ENCODE measurements around the gene EIF5A. TPM values are rescaled to one million over a fixed set of nuclear protein-coding genes. Genes with fewer than 3 reads are reported as not detected.

The EIF5A gene
- total RNA-seq, 2 experiments from 2014 or later: 1,619 to 1,670 TPM

GRCh38 chr17:7336240-7337175, 29.1 kb downstream of the EIF5A start, which contains the start of gene ACAP1:
Gene ACAP1, plus strand, starts transcription at chr17:7336529. Its CDS starts 206 bp downstream, at chr17:7336735.
- POLR2A ChIA-PET: interaction anchor here (0.6 to 2.3 kb wide), 9 partner anchors 8 to 118 kb away, joined by 3 to 13 read pairs (median 3); partner anchors contain the start of genes ACADVL and DLG4
- CTCF ChIA-PET: interaction anchor here (0.8 to 3.6 kb wide), 15 partner anchors 8 to 802 kb away, joined by 3 to 21 read pairs (median 4); partner anchors contain the start of genes GPS2, SLC2A4 and TMEM102

- ChIA-PET CTCF (interaction anchor here (0.8 to 3.6 kb wide), 7 partner anchors 7 to 56 kb away, joined by 3 to 21 read pairs (median 5); partner anchors contain the start of genes NEURL4 and SLC2A4), POLR2A (interaction anchor here (2.0 to 2.3 kb wide), 2 partner anchors 11 to 13 kb away, joined by 13 read pairs; no protein-coding TSS in a partner anchor)
These were observed 30.2 kb downstream of the EIF5A start for GRCh38 chr17:7337600-7337999.

GRCh38 chr17:7340179-7340578, 32.8 kb downstream of the EIF5A start:
- CTCF ChIA-PET: no interaction called here
- POLR2A ChIA-PET: no interaction called here

- POLR2A ChIA-PET: interaction anchor here (0.5 to 1.3 kb wide), 2 partner anchors 12 to 181 kb away, joined by 3 read pairs; no protein-coding TSS in a partner anchor
- CTCF ChIA-PET: interaction anchor here (1.1 to 1.6 kb wide), 3 partner anchors 12 to 14 kb away, joined by 3 to 10 read pairs (median 3); no protein-coding TSS in a partner anchor
These were observed 34.4 kb downstream of the EIF5A start for GRCh38 chr17:7341842-7342241.

- ChIA-PET CTCF (interaction anchor here (1.2 to 2.9 kb wide), 4 partner anchors 13 to 61 kb away, joined by 3 to 11 read pairs (median 10); partner anchors contain the start of genes NEURL4 and TMEM256), POLR2A (no interaction called here)
These were observed 35.8 kb downstream of the EIF5A start for GRCh38 chr17:7343250-7343649.

GRCh38 chr17:7346761-7347614, 39.6 kb downstream of the EIF5A start:
- ChIA-PET POLR2A (no interaction called here), CTCF (no interaction called here)

- POLR2A ChIA-PET: interaction anchor here (0.6 to 1.8 kb wide), 4 partner anchors 11 to 136 kb away, joined by 3 to 13 read pairs (median 4); partner anchors contain the start of genes ACAP1 and PHF23
These were observed 40.4 kb downstream of the EIF5A start for GRCh38 chr17:7347630-7348477.

GRCh38 chr17:7348478-7349242, 41.2 kb downstream of the EIF5A start:
- POLR2A ChIA-PET: interaction anchor here (0.6 to 2.0 kb wide), 5 partner anchors 12 to 135 kb away, joined by 3 to 13 read pairs (median 6); partner anchors contain the start of genes ACAP1 and PHF23

More at GRCh38 chr17:7347630-7348477, 40.4 kb downstream of the EIF5A start:
- CTCF ChIA-PET: interaction anchor here (1.2 to 3.8 kb wide), 4 partner anchors 9 to 52 kb away, joined by 3 to 21 read pairs (median 4); partner anchors contain the start of genes ACAP1 and GPS2

GRCh38 chr17:7351665-7352502, 44.5 kb downstream of the EIF5A start, which contains the start of gene KCTD11:
Gene KCTD11, plus strand, starts transcription at chr17:7352162.
- POLR2A ChIA-PET: interaction anchor here (1.0 to 2.0 kb wide), 2 partner anchors 15 to 43 kb away, joined by 6 to 13 read pairs; partner anchors contain the start of gene ACAP1
- CTCF ChIA-PET: interaction anchor here (1.0 to 3.8 kb wide), 5 partner anchors 15 to 232 kb away, joined by 3 to 21 read pairs (median 4); partner anchors contain the start of genes ACAP1 and MPDU1

More at GRCh38 chr17:7348478-7349242, 41.2 kb downstream of the EIF5A start:
- CTCF ChIA-PET: interaction anchor here (1.2 to 3.8 kb wide), 6 partner anchors 10 to 131 kb away, joined by 3 to 21 read pairs (median 4); partner anchors contain the start of genes ACAP1, GPS2 and NEURL4

GRCh38 chr17:7352503-7352889, 45.1 kb downstream of the EIF5A start:
- ChIA-PET POLR2A (no interaction called here), CTCF (interaction anchor here (1.0 to 1.7 kb wide), 5 partner anchors 34 to 237 kb away, joined by 3 to 5 read pairs (median 4); partner anchors contain the start of genes SOX15 and TMEM102)

GRCh38 chr17:7352910-7353635, 45.6 kb downstream of the EIF5A start:
- POLR2A ChIA-PET: interaction anchor here (1.0 to 1.3 kb wide), 2 partner anchors 17 to 83 kb away, joined by 3 read pairs; partner anchors contain the start of gene ACAP1
- CTCF ChIA-PET: interaction anchor here (1.0 to 1.7 kb wide), 8 partner anchors 15 to 236 kb away, joined by 3 to 5 read pairs (median 4); partner anchors contain the start of genes SOX15 and TMEM102

GRCh38 chr17:7354262-7354843, 46.9 kb downstream of the EIF5A start:
- ChIA-PET CTCF (interaction anchor here (0.6 to 1.6 kb wide), 9 partner anchors 8 to 207 kb away, joined by 3 to 5 read pairs (median 3); partner anchors contain the start of gene TMEM102), POLR2A (interaction anchor here (1.3 kb wide), 1 partner anchor 18 kb away, joined by 3 read pairs; the partner anchor contains the start of gene ACAP1)

- ChIA-PET POLR2A (interaction anchor here (1.2 kb wide), 2 partner anchors 80 to 81 kb away, joined by 3 to 4 read pairs; partner anchors contain the start of gene TMEM102), CTCF (interaction anchor here (0.8 to 2.2 kb wide), 14 partner anchors 9 to 206 kb away, joined by 3 to 31 read pairs (median 4); partner anchors contain the start of genes NEURL4, PLSCR3, SENP3 and TMEM102)
These were observed 47.6 kb downstream of the EIF5A start, which contains the start of gene TMEM95 for GRCh38 chr17:7355053-7355452. Gene TMEM95, plus strand, starts transcription at chr17:7355156. Its CDS starts 49 bp downstream, at chr17:7355205.

- ChIA-PET CTCF (interaction anchor here (0.6 to 2.2 kb wide), 28 partner anchors 10 to 318 kb away, joined by 3 to 31 read pairs (median 4); partner anchors contain the start of genes ACAP1, NEURL4, PLSCR3 and SENP3), POLR2A (interaction anchor here (1.2 kb wide), 2 partner anchors 80 to 81 kb away, joined by 3 to 4 read pairs; partner anchors contain the start of gene TMEM102)
These were observed 48.1 kb downstream of the EIF5A start for GRCh38 chr17:7355573-7355972.
